Measurements from ENCODE around the gene GIPC2. TPM values are rescaled to one million over a fixed set of nuclear protein-coding genes. Genes with fewer than 3 reads are reported as not detected.

Gene GIPC2
- total RNA-seq, 2 experiments from 2014 or later = 0.17 TPM; not detected in 1

DNA sequence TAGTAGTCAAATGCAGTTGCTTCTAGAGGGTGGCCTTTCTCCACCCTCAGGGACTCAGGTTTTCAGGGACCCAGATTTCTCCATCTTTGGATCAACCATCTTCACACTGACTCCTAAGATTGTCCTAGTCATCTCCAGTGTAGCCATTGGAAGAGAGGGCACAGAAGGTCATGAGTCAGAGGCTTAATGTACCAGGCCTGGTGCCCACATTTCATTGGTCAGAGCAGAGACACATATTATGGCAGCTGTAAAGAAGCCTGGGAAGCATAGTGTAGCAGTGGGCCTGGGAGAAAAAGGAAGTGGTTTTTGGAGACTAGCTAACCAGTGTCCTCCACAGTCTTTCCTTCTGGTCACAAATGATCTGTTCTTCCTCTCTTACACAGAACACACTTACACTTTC lies 122.5 kb downstream of the GIPC2 start:
- H3K27me3 Mint-ChIP-seq = no peaks in the 10 kb centered on the region
- DNase-seq = no peak
- no peak overlapping the region for H3K27ac Mint-ChIP-seq
- H3K36me3 Mint-ChIP-seq = no peaks in the 10 kb centered on the region
- CTCF ChIA-PET = no interaction called here
- no peaks in the 10 kb centered on the region for H3K9me3 Mint-ChIP-seq
- H3K4me3 Mint-ChIP-seq = no peak overlapping the region
- POLR2A ChIA-PET = no interaction called here
- H3K4me1 Mint-ChIP-seq (ENCODE audit: low read depth) = no peaks in the 10 kb centered on the region
- intact Hi-C loops (cut with micrococcal nuclease) = no loop called here

DNA sequence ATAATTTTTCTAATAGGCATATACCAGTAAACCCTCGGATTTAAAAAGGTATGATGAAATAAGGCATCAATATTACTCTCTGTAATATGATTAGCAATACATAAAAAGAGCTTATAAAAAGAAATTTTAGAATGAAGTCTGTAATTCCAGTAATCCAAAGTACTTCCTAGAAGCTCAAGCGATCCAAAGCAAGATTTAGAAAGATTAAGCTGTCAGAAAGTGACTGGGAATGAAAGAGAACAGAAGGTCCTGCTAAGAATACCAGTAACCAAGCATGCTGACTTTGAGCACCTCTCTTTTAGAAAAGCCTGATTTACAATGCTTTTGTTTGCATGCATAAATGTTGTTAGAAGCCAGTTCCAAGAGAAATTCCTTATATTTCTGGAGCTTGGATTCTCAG lies 125.1 kb downstream of the GIPC2 start:
- DNase-seq = no peak
- H3K9me3 Mint-ChIP-seq = no peaks in the 10 kb centered on the region
- no peak overlapping the region for H3K4me3 Mint-ChIP-seq
- H3K27ac Mint-ChIP-seq = no peak overlapping the region
- POLR2A ChIA-PET = no interaction called here
- intact Hi-C loops (cut with micrococcal nuclease) = no loop called here
- H3K4me1 Mint-ChIP-seq (ENCODE audit: low read depth) = no peaks in the 10 kb centered on the region
- no peaks in the 10 kb centered on the region for H3K27me3 Mint-ChIP-seq
- no peaks in the 10 kb centered on the region for H3K36me3 Mint-ChIP-seq
- CTCF ChIA-PET = no interaction called here

GRCh38 chr1:78171736-78172590 lies 126.2 kb downstream of the GIPC2 start:
- no peaks in the 10 kb centered on the region for H3K36me3 Mint-ChIP-seq
- intact Hi-C loops (cut with micrococcal nuclease) = no loop called here
- no peaks in the 10 kb centered on the region for H3K9me3 Mint-ChIP-seq
- DNase-seq = no peak
- H3K4me1 Mint-ChIP-seq (ENCODE audit: low read depth) = no peaks in the 10 kb centered on the region
- no peak overlapping the region for H3K27ac Mint-ChIP-seq
- POLR2A ChIA-PET = interaction anchor here (0.6 kb wide), 1 partner anchor 1487 kb away, joined by 3 read pairs; no protein-coding TSS in a partner anchor
- CTCF ChIA-PET = interaction anchor here (0.6 kb wide), 1 partner anchor 320 kb away, joined by 3 read pairs; no protein-coding TSS in a partner anchor
- H3K4me3 Mint-ChIP-seq = no peak overlapping the region
- H3K27me3 Mint-ChIP-seq = no peaks in the 10 kb centered on the region

DNA sequence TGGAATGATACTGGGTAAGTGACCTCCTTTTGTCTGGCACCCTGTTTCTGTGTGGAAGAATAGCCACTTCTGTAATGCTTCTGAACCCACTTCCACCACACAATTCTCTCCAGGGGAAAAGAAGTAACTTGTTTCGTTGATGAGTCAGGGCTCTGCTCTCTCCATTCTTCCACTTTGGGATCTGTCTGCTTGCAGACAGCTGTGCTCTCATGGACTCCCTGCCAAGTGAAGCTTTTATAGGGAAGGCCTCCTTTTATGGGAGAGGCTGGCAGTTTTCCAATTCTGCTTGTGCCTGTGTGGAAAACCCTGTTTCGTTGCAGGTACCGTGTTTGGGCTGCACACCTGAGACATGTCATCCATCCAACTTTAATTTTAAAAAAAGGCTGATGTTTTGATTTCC lies 130.7 kb downstream of the GIPC2 start:
- H3K4me3 Mint-ChIP-seq = no peak overlapping the region
- intact Hi-C loops (cut with micrococcal nuclease) = no loop called here
- no peaks in the 10 kb centered on the region for H3K4me1 Mint-ChIP-seq (ENCODE audit: low read depth)
- CTCF ChIA-PET = no interaction called here
- POLR2A ChIA-PET = no interaction called here
- H3K27ac Mint-ChIP-seq = no peak overlapping the region
- no peaks in the 10 kb centered on the region for H3K36me3 Mint-ChIP-seq
- no peaks in the 10 kb centered on the region for H3K27me3 Mint-ChIP-seq
- DNase-seq = no peak
- H3K9me3 Mint-ChIP-seq = no peaks in the 10 kb centered on the region

DNA sequence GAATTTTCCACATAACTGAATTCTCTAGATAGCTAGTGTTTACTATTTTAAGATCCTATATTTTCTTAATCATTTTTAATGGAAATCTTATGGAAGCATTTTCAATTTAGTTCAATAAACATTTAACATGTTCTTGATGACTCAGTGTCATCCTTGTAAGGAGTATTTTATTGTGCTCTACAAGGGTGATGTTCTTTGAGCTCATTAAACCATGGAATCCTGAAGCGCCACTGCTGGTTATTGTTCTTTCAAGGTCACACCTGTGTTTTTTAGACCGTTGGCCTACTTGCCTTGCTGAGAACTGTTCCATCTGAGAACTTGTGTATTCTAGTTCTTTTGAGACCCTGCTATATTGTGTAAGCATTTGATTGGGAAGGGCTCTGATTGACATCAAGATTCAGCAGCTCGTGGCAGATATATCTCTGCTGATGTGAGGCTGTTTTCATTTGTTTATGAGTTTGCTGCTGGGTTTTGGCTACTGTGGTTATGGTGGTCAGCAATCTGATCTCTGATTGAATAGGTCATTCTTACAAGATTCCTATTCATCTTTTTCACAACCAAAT lies 132.0 kb downstream of the GIPC2 start:
- ChIA-PET POLR2A (no interaction called here), CTCF (interaction anchor here (0.8 kb wide), 1 partner anchor 33 kb away, joined by 3 read pairs; no protein-coding TSS in a partner anchor)
- Mint-ChIP-seq H3K27ac (no peak overlapping the region), H3K27me3 (peaks cover 1% of the 10 kb centered on the region), H3K4me1 (ENCODE audit: low read depth) (no peaks in the 10 kb centered on the region), H3K36me3 (no peaks in the 10 kb centered on the region), H3K9me3 (no peaks in the 10 kb centered on the region), H3K4me3 (no peak overlapping the region)
- intact Hi-C loops (cut with micrococcal nuclease) = no loop called here
- no peak for DNase-seq

- no peak overlapping the region for H3K4me3 Mint-ChIP-seq
- intact Hi-C loops (cut with micrococcal nuclease) = no loop called here
- H3K27ac Mint-ChIP-seq = no peak overlapping the region
- peaks cover 1% of the 10 kb centered on the region for H3K27me3 Mint-ChIP-seq
- CTCF ChIA-PET = no interaction called here
- H3K9me3 Mint-ChIP-seq = no peaks in the 10 kb centered on the region
- POLR2A ChIA-PET = no interaction called here
- H3K36me3 Mint-ChIP-seq = no peaks in the 10 kb centered on the region
- H3K4me1 Mint-ChIP-seq (ENCODE audit: low read depth) = no peaks in the 10 kb centered on the region
- no peak for DNase-seq
These were observed 133.1 kb downstream of the GIPC2 start for GRCh38 chr1:78178816-78179215.

DNA sequence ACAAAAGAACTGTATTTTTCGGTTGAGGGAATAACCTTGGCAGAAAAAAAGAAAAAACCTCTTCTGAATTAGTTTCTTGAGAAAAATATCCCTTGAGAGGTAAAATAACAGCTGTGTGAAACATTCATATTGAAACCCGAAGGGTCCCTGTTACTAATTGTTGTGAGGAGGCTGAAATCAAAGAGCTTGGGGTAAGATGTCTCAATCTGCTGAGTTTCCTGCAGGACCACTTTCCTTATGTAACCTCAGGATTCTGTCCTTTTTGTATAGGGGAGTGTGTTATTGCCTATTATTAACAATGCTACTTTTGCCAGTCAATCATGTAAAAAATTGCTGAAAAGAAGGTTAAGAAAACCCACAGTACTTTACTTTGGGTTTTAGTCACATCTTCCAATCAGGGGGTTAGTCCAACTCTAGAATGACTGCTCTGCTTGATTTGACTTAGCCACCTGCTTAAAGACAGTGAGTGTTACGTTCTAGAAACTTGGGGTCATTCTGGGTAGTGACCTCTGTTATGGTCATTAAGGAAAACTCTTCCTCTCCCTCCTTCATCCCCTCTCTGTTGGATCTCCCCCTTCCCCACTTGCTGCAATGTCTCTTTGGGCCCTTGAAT lies 138.8 kb downstream of the GIPC2 start:
- no peaks in the 10 kb centered on the region for H3K36me3 Mint-ChIP-seq
- H3K9me3 Mint-ChIP-seq = peaks cover 2% of the 10 kb centered on the region
- H3K27me3 Mint-ChIP-seq = peaks cover 1% of the 10 kb centered on the region
- ChIA-PET CTCF (no interaction called here), POLR2A (no interaction called here)
- no peak overlapping the region for H3K4me3 Mint-ChIP-seq
- DNase-seq = no peak
- intact Hi-C loops (cut with micrococcal nuclease) = no loop called here
- H3K27ac Mint-ChIP-seq = no peak overlapping the region
- H3K4me1 Mint-ChIP-seq (ENCODE audit: low read depth) = no peaks in the 10 kb centered on the region

Other genes with a start within 250 kb of the GIPC2 start
- under 1 TPM; 0.51 to 0.57 TPM for gene NEXN, start 157.3 kb upstream of the GIPC2 start, total RNA-seq
- 100 to 1,000 TPM; 204 to 220 TPM for gene FUBP1, start 66.9 kb upstream of the GIPC2 start, total RNA-seq
- gene DNAJB4, start 41.0 kb upstream of the GIPC2 start, total RNA-seq = 10 to 100 TPM in 1 of 2 experiments, 1 to 10 TPM in 1; 9.1 to 10.8 TPM